Fibroblast of lung (primary cell): Measurements from ENCODE around the gene IGFBP2. TPM values are rescaled to one million over a fixed set of nuclear protein-coding genes. Genes with fewer than 3 reads are reported as not detected.

ENCODE experiments used
- DNase-seq, 2 donors: peaks; one replicate each; pipeline versions ENCODE4 v3.0.0 to v3.0.0-alpha.2; 2010; ENCODE audit warnings: low read depth in 2 of 2
- H2AFZ ChIP-seq: 2 replicates; pipeline ENCODE4 v1.5.1; 2012; ENCODE audit warnings: low read length, control low read depth, inconsistent platforms
- H3K27ac ChIP-seq: 2 replicates; pipeline ENCODE4 v1.5.1; 2011; ENCODE audit warnings: low read length, control low read depth; ENCODE audit not compliant: insufficient read depth
- H3K27me3 ChIP-seq: 2 replicates; pipeline ENCODE4 v1.5.1; 2011; ENCODE audit warnings: mild to moderate bottlenecking, low read length; ENCODE audit not compliant: control insufficient read depth, insufficient read depth
- H3K36me3 ChIP-seq: 2 replicates; pipeline ENCODE4 v1.5.1; 2011; ENCODE audit warnings: low read length; ENCODE audit not compliant: control insufficient read depth, insufficient read depth
- H3K4me1 ChIP-seq: 2 replicates; pipeline ENCODE4 v1.5.1; 2011; ENCODE audit warnings: low read length; ENCODE audit not compliant: control insufficient read depth, insufficient read depth; ENCODE audit errors: extremely low read depth
- H3K4me2 ChIP-seq: 2 replicates; pipeline ENCODE4 v1.5.1; 2011; ENCODE audit warnings: low read length, control low read depth; ENCODE audit not compliant: insufficient read depth; ENCODE audit errors: extremely low read depth
- H3K4me3 ChIP-seq, 4 experiments: fragments of 200-600 bp in 1 of 4; sonication (generic) in 1 of 4; replicated peaks in 1 of 4; 2 replicates each; pipeline ENCODE4 v1.5.1; 2011 to 2016; ENCODE audit warnings: low read length in 4 of 4, low read depth in 3 of 4, mild to moderate bottlenecking in 3 of 4, control low read depth in 2 of 4, inconsistent platforms in 1 of 4, mixed read lengths in 1 of 4; ENCODE audit not compliant: insufficient read depth in 1 of 4; ENCODE audit errors: control extremely low read depth in 1 of 4
- H3K79me2 ChIP-seq: 2 replicates; pipeline ENCODE4 v1.5.1; 2012; ENCODE audit warnings: mild to moderate bottlenecking, low read length, inconsistent platforms; ENCODE audit not compliant: control insufficient read depth, insufficient read depth
- H3K9ac ChIP-seq: 2 replicates; pipeline ENCODE4 v1.5.1; 2011; ENCODE audit warnings: mild to moderate bottlenecking, low read length, control low read depth; ENCODE audit not compliant: insufficient read depth
- H3K9me3 ChIP-seq: 2 replicates; pipeline ENCODE4 v1.5.1; 2012; ENCODE audit warnings: low read depth, low read length; ENCODE audit not compliant: control insufficient read depth, insufficient read depth
- H4K20me1 ChIP-seq: 2 replicates; pipeline ENCODE4 v1.5.1; 2011; ENCODE audit warnings: low read length; ENCODE audit not compliant: control insufficient read depth, insufficient read depth; ENCODE audit errors: extremely low read depth
- EZH2 ChIP-seq: IDR thresholded peaks from 2 replicates; pipeline ENCODE4 v1.5.1; 2012; ENCODE audit warnings: low read length, control low read depth, mild to moderate bottlenecking; ENCODE audit errors: missing control alignments
- polyA plus RNA-seq, 2 donors: library from polyadenylated mRNA; depleted of rRNA in 1 of 2; stranded (reverse) in 1 of 2; unstranded in 1 of 2; fragments of >200 nt; gene quantifications; 2 replicates each; pipeline ENCODE4 v1.2.1, GENCODE V29; 2011 to 2012; ENCODE audit warnings: missing spikeins in 1 of 2
- total RNA-seq: library from RNA; depleted of rRNA; stranded (reverse); fragments of >200 nt; gene quantifications from 2 replicates; pipeline ENCODE4 v1.2.1, GENCODE V29; 2014
- TF ChIP-seq, protein P1 (sequence below), 2 donors: IDR thresholded peaks in 1 of 2; conservative IDR thresholded peaks in 1 of 2; 1 replicate in 1 of 2; 2 replicates in 1 of 2; pipeline ENCODE4 v1.5.1; 2011 to 2012; ENCODE audit warnings: low read length in 2 of 2, control low read depth in 1 of 2, inconsistent platforms in 1 of 2, low read depth in 1 of 2, mild to moderate bottlenecking in 1 of 2

The IGFBP2 gene
- total and polyA plus RNA-seq, 2 donors (not counting 1 experiment from before 2014, with no cell fraction given): 8.6 to 36.3 TPM

DNA sequence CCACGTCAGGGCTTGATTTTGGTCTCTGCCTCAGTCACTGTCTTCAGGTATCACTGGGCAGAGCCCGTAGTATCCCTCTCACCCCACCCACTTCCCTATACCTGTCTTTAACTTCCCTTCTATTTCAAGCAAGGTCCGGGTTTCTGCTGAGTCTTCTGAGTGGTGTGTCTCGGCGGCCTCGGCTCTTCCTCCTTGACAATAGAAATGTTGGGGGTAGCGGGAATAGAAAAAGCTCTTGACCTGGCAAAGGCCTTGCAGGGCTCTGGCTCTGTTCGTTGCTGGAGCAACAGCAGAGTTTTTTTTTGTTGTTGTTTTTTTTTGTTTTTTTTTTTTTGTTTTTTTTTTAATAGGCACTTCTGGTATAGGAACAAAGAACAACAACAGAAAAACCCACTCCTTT lies 78.1 kb downstream of the IGFBP2 start:
- Histone ChIP-seq H4K20me1 (no peaks in the 10 kb centered on the region), H3K4me3 (no peak overlapping the region), H3K9ac (no peak overlapping the region), H3K4me1 (peaks cover 14% of the 10 kb centered on the region), H3K79me2 (no peaks in the 10 kb centered on the region), H3K4me2 (peak overlapping the region; percentile 66), H3K9me3 (no peaks in the 10 kb centered on the region), H2AFZ (peak overlapping the region; percentile 18), H3K27ac (no peak overlapping the region), H3K36me3 (no peaks in the 10 kb centered on the region), H3K27me3 (no peaks in the 10 kb centered on the region)
- no peak for DNase-seq
- no peak for TF ChIP-seq EZH2
- TF ChIP-seq, protein P1, sequence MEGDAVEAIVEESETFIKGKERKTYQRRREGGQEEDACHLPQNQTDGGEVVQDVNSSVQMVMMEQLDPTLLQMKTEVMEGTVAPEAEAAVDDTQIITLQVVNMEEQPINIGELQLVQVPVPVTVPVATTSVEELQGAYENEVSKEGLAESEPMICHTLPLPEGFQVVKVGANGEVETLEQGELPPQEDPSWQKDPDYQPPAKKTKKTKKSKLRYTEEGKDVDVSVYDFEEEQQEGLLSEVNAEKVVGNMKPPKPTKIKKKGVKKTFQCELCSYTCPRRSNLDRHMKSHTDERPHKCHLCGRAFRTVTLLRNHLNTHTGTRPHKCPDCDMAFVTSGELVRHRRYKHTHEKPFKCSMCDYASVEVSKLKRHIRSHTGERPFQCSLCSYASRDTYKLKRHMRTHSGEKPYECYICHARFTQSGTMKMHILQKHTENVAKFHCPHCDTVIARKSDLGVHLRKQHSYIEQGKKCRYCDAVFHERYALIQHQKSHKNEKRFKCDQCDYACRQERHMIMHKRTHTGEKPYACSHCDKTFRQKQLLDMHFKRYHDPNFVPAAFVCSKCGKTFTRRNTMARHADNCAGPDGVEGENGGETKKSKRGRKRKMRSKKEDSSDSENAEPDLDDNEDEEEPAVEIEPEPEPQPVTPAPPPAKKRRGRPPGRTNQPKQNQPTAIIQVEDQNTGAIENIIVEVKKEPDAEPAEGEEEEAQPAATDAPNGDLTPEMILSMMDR (conservative IDR thresholded peaks at IDR 0.05 in 1 of 2, IDR thresholded peaks at IDR 0.05 in 1 of 2; ENCODE audit: low read depth in 1 of 2, low read length in 2 of 2): no peak

DNA sequence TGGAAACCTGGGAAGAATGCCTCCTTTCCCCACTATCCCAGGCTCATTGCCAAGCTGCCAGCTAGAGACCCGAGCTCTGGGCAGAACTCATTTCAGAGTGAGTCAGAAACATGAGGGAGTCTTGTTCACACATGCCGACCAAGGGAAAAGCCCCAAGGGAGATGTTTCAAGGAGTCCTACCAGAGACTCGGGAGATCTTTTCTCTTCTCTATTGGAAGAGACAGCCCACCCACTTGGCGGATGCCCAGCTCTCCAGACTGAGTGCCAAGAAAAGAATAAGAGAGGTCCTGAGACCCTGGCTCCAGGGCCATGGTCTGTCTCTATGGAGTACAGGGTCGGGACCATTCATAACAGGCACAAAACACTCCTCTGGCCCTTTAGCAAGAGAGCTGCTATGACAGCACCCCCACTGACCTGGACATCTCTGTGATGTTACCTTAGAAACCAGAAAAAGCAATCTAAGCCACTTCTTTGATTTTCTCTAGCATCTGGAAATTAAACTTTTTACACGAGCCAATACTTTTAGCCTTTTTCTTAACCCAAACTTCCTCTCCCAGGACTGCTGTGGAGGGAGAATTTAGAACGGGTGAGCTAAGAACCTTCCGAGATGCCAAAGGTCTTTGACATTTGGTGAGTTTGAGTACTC lies 80.6 kb downstream of the IGFBP2 start:
- H3K27me3 ChIP-seq: no peaks in the 10 kb centered on the region
- H2AFZ ChIP-seq: no peak overlapping the region
- H3K9ac ChIP-seq: no peak overlapping the region
- no peaks in the 10 kb centered on the region for H4K20me1 ChIP-seq
- no peaks in the 10 kb centered on the region for H3K36me3 ChIP-seq
- H3K27ac ChIP-seq: peak overlapping the region; percentile 31
- DNase-seq: peak; percentile 86 to 95
- H3K4me2 ChIP-seq: peak overlapping the region; percentile 56
- H3K79me2 ChIP-seq: no peaks in the 10 kb centered on the region
- TF ChIP-seq EZH2: no peak
- TF ChIP-seq, protein P1 (conservative IDR thresholded peaks at IDR 0.05 in 1 of 2, IDR thresholded peaks at IDR 0.05 in 1 of 2; ENCODE audit: low read depth in 1 of 2, low read length in 2 of 2): no peak
- peaks cover 14% of the 10 kb centered on the region for H3K4me1 ChIP-seq
- no peaks in the 10 kb centered on the region for H3K9me3 ChIP-seq
- H3K4me3 ChIP-seq: no peak overlapping the region

Other genes starting within 250 kb of the IGFBP2 start
- 11.8 and 25.1 TPM in 2 replicates for gene SMARCAL1, start 220.9 kb upstream of the IGFBP2 start, total RNA-seq
- gene SMARCAL1, start 220.9 kb upstream of the IGFBP2 start, polyA plus RNA-seq: 21.5 and 29.0 TPM in 2 replicates
- gene RPL37A, start 134.6 kb upstream of the IGFBP2 start, total RNA-seq: 3,233 and 3,423 TPM in 2 replicates
- 1,592 and 1,688 TPM in 2 replicates for gene RPL37A, start 134.6 kb upstream of the IGFBP2 start, polyA plus RNA-seq
- 783 and 1,100 TPM in 2 replicates for gene IGFBP5, start 62.1 kb downstream of the IGFBP2 start, total RNA-seq
- gene IGFBP5, start 62.1 kb downstream of the IGFBP2 start, polyA plus RNA-seq: 712 and 2,607 TPM in 2 replicates
- gene TNP1, start 226.6 kb downstream of the IGFBP2 start, total RNA-seq: not detected in 2 replicates
- gene TNP1, start 226.6 kb downstream of the IGFBP2 start, polyA plus RNA-seq: not detected in 2 replicates